Measurements from ENCODE around the gene CAMK2D. TPM values are rescaled to one million over a fixed set of nuclear protein-coding genes. Genes with fewer than 3 reads are reported as not detected.

The CAMK2D gene
- total RNA-seq, 1 experiment from 2014 or later = 29.5 TPM

DNA sequence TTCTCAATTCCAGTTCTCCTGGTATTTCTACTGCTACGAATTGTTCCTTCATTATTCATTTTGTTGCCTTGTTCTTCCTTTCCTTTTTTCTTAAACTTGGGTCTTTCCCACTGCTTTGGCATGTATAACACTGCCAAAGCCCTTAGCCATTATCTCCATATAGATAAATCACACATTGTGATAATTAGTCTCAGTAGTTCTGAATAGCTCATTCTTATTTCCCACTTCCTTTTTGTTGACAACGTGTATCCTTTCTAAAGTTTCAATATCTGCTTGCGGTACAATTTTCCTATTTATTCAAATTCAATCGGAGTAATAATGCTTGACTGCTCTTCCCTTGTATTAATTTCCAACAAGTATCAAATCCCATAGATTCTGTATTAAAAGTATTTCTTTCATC, 14.5 kb upstream of the CAMK2D start:
- no peaks in the 10 kb centered on the region for H3K36me3 ChIP-seq (ENCODE audit: control insufficient read depth, insufficient read depth, low read length)
- no peak for ATAC-seq
- TF ChIP-seq POLR2AphosphoS5 (IDR thresholded peaks at IDR 0.05; ENCODE audit: low read depth, low read length) (no peak), SIN3A (IDR thresholded peaks at IDR 0.05; ENCODE audit: borderline replicate concordance, insufficient read depth, low read depth, low read length) (no peak), TCF7L2 (IDR thresholded peaks at IDR 0.05; ENCODE audit: low read depth, low read length) (no peak)
- TF ChIP-seq, protein P1, sequence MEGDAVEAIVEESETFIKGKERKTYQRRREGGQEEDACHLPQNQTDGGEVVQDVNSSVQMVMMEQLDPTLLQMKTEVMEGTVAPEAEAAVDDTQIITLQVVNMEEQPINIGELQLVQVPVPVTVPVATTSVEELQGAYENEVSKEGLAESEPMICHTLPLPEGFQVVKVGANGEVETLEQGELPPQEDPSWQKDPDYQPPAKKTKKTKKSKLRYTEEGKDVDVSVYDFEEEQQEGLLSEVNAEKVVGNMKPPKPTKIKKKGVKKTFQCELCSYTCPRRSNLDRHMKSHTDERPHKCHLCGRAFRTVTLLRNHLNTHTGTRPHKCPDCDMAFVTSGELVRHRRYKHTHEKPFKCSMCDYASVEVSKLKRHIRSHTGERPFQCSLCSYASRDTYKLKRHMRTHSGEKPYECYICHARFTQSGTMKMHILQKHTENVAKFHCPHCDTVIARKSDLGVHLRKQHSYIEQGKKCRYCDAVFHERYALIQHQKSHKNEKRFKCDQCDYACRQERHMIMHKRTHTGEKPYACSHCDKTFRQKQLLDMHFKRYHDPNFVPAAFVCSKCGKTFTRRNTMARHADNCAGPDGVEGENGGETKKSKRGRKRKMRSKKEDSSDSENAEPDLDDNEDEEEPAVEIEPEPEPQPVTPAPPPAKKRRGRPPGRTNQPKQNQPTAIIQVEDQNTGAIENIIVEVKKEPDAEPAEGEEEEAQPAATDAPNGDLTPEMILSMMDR (IDR thresholded peaks at IDR 0.05) = no peak
- TF ChIP-seq, protein P2, sequence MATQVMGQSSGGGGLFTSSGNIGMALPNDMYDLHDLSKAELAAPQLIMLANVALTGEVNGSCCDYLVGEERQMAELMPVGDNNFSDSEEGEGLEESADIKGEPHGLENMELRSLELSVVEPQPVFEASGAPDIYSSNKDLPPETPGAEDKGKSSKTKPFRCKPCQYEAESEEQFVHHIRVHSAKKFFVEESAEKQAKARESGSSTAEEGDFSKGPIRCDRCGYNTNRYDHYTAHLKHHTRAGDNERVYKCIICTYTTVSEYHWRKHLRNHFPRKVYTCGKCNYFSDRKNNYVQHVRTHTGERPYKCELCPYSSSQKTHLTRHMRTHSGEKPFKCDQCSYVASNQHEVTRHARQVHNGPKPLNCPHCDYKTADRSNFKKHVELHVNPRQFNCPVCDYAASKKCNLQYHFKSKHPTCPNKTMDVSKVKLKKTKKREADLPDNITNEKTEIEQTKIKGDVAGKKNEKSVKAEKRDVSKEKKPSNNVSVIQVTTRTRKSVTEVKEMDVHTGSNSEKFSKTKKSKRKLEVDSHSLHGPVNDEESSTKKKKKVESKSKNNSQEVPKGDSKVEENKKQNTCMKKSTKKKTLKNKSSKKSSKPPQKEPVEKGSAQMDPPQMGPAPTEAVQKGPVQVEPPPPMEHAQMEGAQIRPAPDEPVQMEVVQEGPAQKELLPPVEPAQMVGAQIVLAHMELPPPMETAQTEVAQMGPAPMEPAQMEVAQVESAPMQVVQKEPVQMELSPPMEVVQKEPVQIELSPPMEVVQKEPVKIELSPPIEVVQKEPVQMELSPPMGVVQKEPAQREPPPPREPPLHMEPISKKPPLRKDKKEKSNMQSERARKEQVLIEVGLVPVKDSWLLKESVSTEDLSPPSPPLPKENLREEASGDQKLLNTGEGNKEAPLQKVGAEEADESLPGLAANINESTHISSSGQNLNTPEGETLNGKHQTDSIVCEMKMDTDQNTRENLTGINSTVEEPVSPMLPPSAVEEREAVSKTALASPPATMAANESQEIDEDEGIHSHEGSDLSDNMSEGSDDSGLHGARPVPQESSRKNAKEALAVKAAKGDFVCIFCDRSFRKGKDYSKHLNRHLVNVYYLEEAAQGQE (IDR thresholded peaks at IDR 0.05; ENCODE audit: insufficient read depth in 1 of 2, low read depth in 2 of 2, low read length in 1 of 2) = no peak
- intact Hi-C loops (cut with micrococcal nuclease; ENCODE audit: unreplicated experiment) (no loop called here), in situ Hi-C loops (cut with HindIII; ENCODE audit: low pct_unique_long_range_greater_than_20kb, low sequenced_read_pairs) (no loop called here)
- H3K9me3 ChIP-seq (ENCODE audit: control insufficient read depth, insufficient read depth, low read depth, low read length) = no peaks in the 10 kb centered on the region
- POLR2A ChIA-PET = interaction anchor here (0.6 kb wide), 1 partner anchor 40 kb away, joined by 4 read pairs; no protein-coding TSS in a partner anchor
- no TSS peak for BruUV-seq (replicated peaks)
- H3K27me3 ChIP-seq (ENCODE audit: control insufficient read depth, insufficient read depth, low read length) = no peaks in the 10 kb centered on the region
- no peak overlapping the region for H3K4me3 ChIP-seq (ENCODE audit: low read depth in 2 of 2, low read length in 2 of 2)
- CTCF ChIA-PET = no interaction called here
- no peaks in the 10 kb centered on the region for H3K4me1 ChIP-seq (ENCODE audit: control insufficient read depth, insufficient read depth, low read length)
- no peak for DNase-seq (ENCODE audit: low read depth, low spot score)
- no peak overlapping the region for H3K27ac ChIP-seq (ENCODE audit: low read length)

DNA sequence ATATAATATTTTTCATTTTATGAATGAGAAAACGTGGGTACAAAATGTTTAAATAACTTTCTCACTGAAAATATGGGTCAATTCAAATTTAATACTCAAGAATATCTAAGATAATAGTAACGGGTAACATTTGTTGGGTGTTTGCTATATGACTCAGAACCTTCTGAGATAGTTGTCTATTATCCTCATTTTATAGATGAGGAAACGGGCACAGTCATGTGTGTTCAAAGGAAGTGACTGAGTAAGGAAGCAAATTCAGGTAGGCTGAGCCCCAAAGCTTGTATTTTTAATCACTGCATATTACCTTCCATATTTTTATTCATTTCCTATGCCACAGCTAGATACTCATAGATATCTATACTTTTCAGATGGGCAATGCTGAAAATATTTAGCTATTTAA, 12.2 kb upstream of the CAMK2D start:
- BruUV-seq (replicated peaks) = no TSS peak
- DNase-seq (ENCODE audit: low read depth, low spot score) (no peak), ATAC-seq (no peak)
- no peak overlapping the region for H3K4me3 ChIP-seq (ENCODE audit: low read depth in 2 of 2, low read length in 2 of 2)
- no peak overlapping the region for H3K27ac ChIP-seq (ENCODE audit: low read length)
- TF ChIP-seq, protein P1 (IDR thresholded peaks at IDR 0.05) = no peak
- TF ChIP-seq POLR2AphosphoS5 (IDR thresholded peaks at IDR 0.05; ENCODE audit: low read depth, low read length) (no peak), SIN3A (IDR thresholded peaks at IDR 0.05; ENCODE audit: borderline replicate concordance, insufficient read depth, low read depth, low read length) (no peak), TCF7L2 (IDR thresholded peaks at IDR 0.05; ENCODE audit: low read depth, low read length) (no peak)
- TF ChIP-seq, protein P2 (IDR thresholded peaks at IDR 0.05; ENCODE audit: insufficient read depth in 1 of 2, low read depth in 2 of 2, low read length in 1 of 2) = no peak
- H3K27me3 ChIP-seq (ENCODE audit: control insufficient read depth, insufficient read depth, low read length) = no peaks in the 10 kb centered on the region
- no peaks in the 10 kb centered on the region for H3K9me3 ChIP-seq (ENCODE audit: control insufficient read depth, insufficient read depth, low read depth, low read length)
- ChIA-PET CTCF (no interaction called here), POLR2A (no interaction called here)
- no peaks in the 10 kb centered on the region for H3K4me1 ChIP-seq (ENCODE audit: control insufficient read depth, insufficient read depth, low read length)
- in situ Hi-C loops (cut with HindIII; ENCODE audit: low pct_unique_long_range_greater_than_20kb, low sequenced_read_pairs) = no loop called here
- intact Hi-C loops (cut with micrococcal nuclease; ENCODE audit: unreplicated experiment) = no loop called here
- no peaks in the 10 kb centered on the region for H3K36me3 ChIP-seq (ENCODE audit: control insufficient read depth, insufficient read depth, low read length)
